Omental fat pad (tissue), 4 donors: Measurements from ENCODE around the gene WWC1. TPM values are rescaled to one million over a fixed set of nuclear protein-coding genes. Genes with fewer than 3 reads are reported as not detected.
"Not testable (repeated sequence)": the region's sequence is repeated elsewhere in the genome, so short reads cannot be mapped to it uniquely, and the experiment has no call there.

Experiments
- ATAC-seq: fragments of 150-250 bp; one replicate; pipeline ENCODE4 v1.9.1; 2016; ENCODE audit warnings: mild to moderate bottlenecking, moderate library complexity; ENCODE audit not compliant: low FRiP score
- DNase-seq: peaks from one replicate; pipeline ENCODE4 v3.0.0-alpha.2; 2019; ENCODE audit warnings: low spot score
- CTCF ChIP-seq, 3 donors: fragments of 450-650 bp; IDR thresholded peaks; one replicate each; pipeline ENCODE4 v1.5.1; 2016 to 2017; ENCODE audit warnings: antibody characterized with exemption in 3 of 3, mild to moderate bottlenecking in 3 of 3, moderate library complexity in 2 of 3
- total RNA-seq, 4 donors: library from RNA; depleted of rRNA; stranded (reverse); fragments of >200 nt; gene quantifications; one replicate each; pipeline ENCODE4 v1.1.0, GENCODE V29; 2016

WWC1 gene
- total RNA-seq, 4 donors from 2014 or later = 0.63 to 92.6 (median 21.0) TPM

- no peak for ATAC-seq
- no peak for DNase-seq
- no peak for TF ChIP-seq CTCF (IDR thresholded peaks at IDR 0.05)
These were observed 16.6 kb downstream of the WWC1 start for GRCh38 chr5:168307925-168308584.

- DNase-seq = no peak
- no peak for ATAC-seq
- no peak for TF ChIP-seq CTCF (IDR thresholded peaks at IDR 0.05)
These were observed 17.6 kb downstream of the WWC1 start for GRCh38 chr5:168308976-168309598.

- DNase-seq = not testable (repeated sequence)
These were observed 19.1 kb downstream of the WWC1 start for GRCh38 chr5:168310541-168310940.

GRCh38 chr5:168311061-168311566 is 19.7 kb downstream of the WWC1 start:
- no peak for TF ChIP-seq CTCF (IDR thresholded peaks at IDR 0.05)
- ATAC-seq (no peak), DNase-seq (no peak)

More at GRCh38 chr5:168310541-168310940, 19.1 kb downstream of the WWC1 start:
- ATAC-seq = not testable (repeated sequence)

GRCh38 chr5:168312606-168313295 is 21.3 kb downstream of the WWC1 start:
- no peak for TF ChIP-seq CTCF (IDR thresholded peaks at IDR 0.05)
- no peak for ATAC-seq
- DNase-seq = no peak

- ATAC-seq (no peak), DNase-seq (no peak)
- no peak for TF ChIP-seq CTCF (IDR thresholded peaks at IDR 0.05)
These were observed 22.3 kb downstream of the WWC1 start for GRCh38 chr5:168313596-168314204.

GRCh38 chr5:168314735-168315411 is 23.4 kb downstream of the WWC1 start:
- ATAC-seq (peak; percentile 80), DNase-seq (peak; percentile 39)
- TF ChIP-seq CTCF (IDR thresholded peaks at IDR 0.05) = no peak
